H1 (cell line): Measurements from ENCODE around the gene TRAF3. TPM values are rescaled to one million over a fixed set of nuclear protein-coding genes. Genes with fewer than 3 reads are reported as not detected.

Source experiments
- CTCF ChIA-PET: fragments of 300-600 bp; sonication (Branson Sonifier 250); formaldehyde crosslinking; loops from one replicate; lab custom pipeline; 2021; ENCODE audit not compliant: partially characterized antibody; lab: Charles Lee
- POLR2A ChIA-PET: fragments of 300-600 bp; sonication (Branson Sonifier 250); formaldehyde crosslinking; loops from one replicate; lab custom pipeline; 2021; ENCODE audit warnings: inconsistent platforms; ENCODE audit not compliant: partially characterized antibody; lab: Charles Lee
- DNase-seq, 2 experiments: peaks; one replicate each; pipeline versions ENCODE4 v3.0.0 to v3.0.0-alpha.2; 2010 to 2022; ENCODE audit warnings: low spot score in 2 of 2, low read depth in 1 of 2, mixed read lengths in 1 of 2
- FAIRE-seq: peaks from 2 replicates; lab custom pipeline; 2011; peaks lifted over from hg19 to GRCh38; lab: Jason Lieb, UNC
- H2AFZ ChIP-seq: 2 replicates; pipeline ENCODE4 v1.8.1; 2012; ENCODE audit warnings: low read length, inconsistent platforms
- H2AK5ac ChIP-seq: 2 replicates; pipeline ENCODE4 v1.6.1; 2013; ENCODE audit warnings: low read depth, low read length
- H2BK120ac ChIP-seq: replicated peaks from 2 replicates; pipeline ENCODE3; 2013; ENCODE audit warnings: low read depth, low read length, inconsistent platforms
- H2BK12ac ChIP-seq: 2 replicates; pipeline ENCODE4 v1.6.1; 2013; ENCODE audit warnings: low read depth, low read length
- H2BK15ac ChIP-seq: 2 replicates; pipeline ENCODE4 v1.6.1; 2013; ENCODE audit warnings: low read length
- H2BK20ac ChIP-seq: 2 replicates; pipeline ENCODE4 v1.6.1; 2013; ENCODE audit warnings: low read length
- H2BK5ac ChIP-seq: 2 replicates; pipeline ENCODE4 v1.6.1; 2013; ENCODE audit warnings: low read depth, low read length
- H3K14ac ChIP-seq: 2 replicates; pipeline ENCODE4 v1.6.1; 2013; ENCODE audit warnings: inconsistent platforms; ENCODE audit not compliant: insufficient read length
- H3K18ac ChIP-seq: 2 replicates; pipeline ENCODE4 v1.6.1; 2013; ENCODE audit warnings: low read length; ENCODE audit errors: extremely low read depth
- H3K23ac ChIP-seq: 2 replicates; pipeline ENCODE4 v1.6.1; 2013; ENCODE audit warnings: inconsistent platforms; ENCODE audit not compliant: insufficient read length
- H3K23me2 ChIP-seq: 2 replicates; pipeline ENCODE4 v1.6.1; 2013; ENCODE audit warnings: low read depth, low read length
- H3K27ac ChIP-seq: 2 replicates; pipeline ENCODE4 v1.6.1; 2011; ENCODE audit warnings: low read depth, low read length, inconsistent platforms
- H3K27me3 ChIP-seq, 4 experiments: replicated peaks in 1 of 4; 1 replicate in 1 of 4; 2 replicates in 3 of 4; pipeline versions ENCODE4 v1.6.1 to v1.8.1; 2011 to 2013; ENCODE audit warnings: low read length in 3 of 4, mild to moderate bottlenecking in 3 of 4, inconsistent platforms in 2 of 4, mixed read lengths in 2 of 4, moderate library complexity in 1 of 4; ENCODE audit not compliant: control insufficient read depth in 3 of 4, insufficient read depth in 3 of 4; ENCODE audit errors: extremely low read depth in 1 of 4
- H3K36me3 ChIP-seq, 4 experiments: 2 replicates each; pipeline versions ENCODE4 v1.6.1 to v1.8.1; 2011 to 2013; ENCODE audit warnings: mild to moderate bottlenecking in 4 of 4, low read length in 3 of 4, moderate library complexity in 2 of 4, control low read depth in 1 of 4, inconsistent platforms in 1 of 4; ENCODE audit not compliant: insufficient read depth in 4 of 4, control insufficient read depth in 2 of 4
- H3K4ac ChIP-seq: replicated peaks from 2 replicates; pipeline ENCODE3; 2013; ENCODE audit warnings: low read length, low read depth, mixed read lengths, inconsistent platforms; ENCODE audit not compliant: insufficient read length
- H3K4me1 ChIP-seq, 4 experiments: replicated peaks in 1 of 4; 1 replicate in 1 of 4; 2 replicates in 3 of 4; pipeline versions ENCODE4 v1.6.1 to v1.8.1; 2011 to 2013; ENCODE audit warnings: low read length in 3 of 4, inconsistent platforms in 2 of 4, mixed read lengths in 1 of 4; ENCODE audit not compliant: insufficient read depth in 4 of 4, control insufficient read depth in 3 of 4
- H3K4me2 ChIP-seq, 2 experiments: 2 replicates each; pipeline versions ENCODE4 v1.6.1 to v1.8.1; 2011 to 2013; ENCODE audit warnings: low read depth in 2 of 2, low read length in 2 of 2, control low read depth in 1 of 2, inconsistent platforms in 1 of 2, mild to moderate bottlenecking in 1 of 2; ENCODE audit not compliant: insufficient read depth in 1 of 2
- H3K4me3 ChIP-seq, 4 experiments: fragments of 200-600, 300-600 bp in 1 of 4; sonication (generic), shearing (Covaris generic), sonication (Bioruptor Twin) in 1 of 4; 2 replicates each; pipeline versions ENCODE4 v1.5.1 to v1.8.1; 2011 to 2016; ENCODE audit warnings: low read length in 4 of 4, low read depth in 3 of 4, control low read depth in 2 of 4, inconsistent platforms in 2 of 4, mild to moderate bottlenecking in 2 of 4, mixed read lengths in 1 of 4, moderate library complexity in 1 of 4; ENCODE audit not compliant: insufficient read depth in 2 of 4; ENCODE audit errors: extremely low read depth in 1 of 4
- H3K56ac ChIP-seq: replicated peaks from 2 replicates; pipeline ENCODE3; 2013; ENCODE audit warnings: low read depth, mild to moderate bottlenecking, mixed read lengths, low read length, inconsistent platforms; ENCODE audit not compliant: insufficient read length
- H3K79me1 ChIP-seq: 2 replicates; pipeline ENCODE4 v1.6.1; 2013; ENCODE audit warnings: low read depth, low read length, control low read depth
- H3K79me2 ChIP-seq, 2 experiments: 2 replicates each; pipeline versions ENCODE4 v1.6.1 to v1.8.1; 2012 to 2013; ENCODE audit warnings: low read length in 2 of 2, mild to moderate bottlenecking in 2 of 2, inconsistent platforms in 1 of 2; ENCODE audit not compliant: insufficient read depth in 2 of 2, control insufficient read depth in 1 of 2
- H3K9ac ChIP-seq, 4 experiments: replicated peaks in 1 of 4; 1 replicate in 1 of 4; 2 replicates in 3 of 4; pipeline versions ENCODE4 v1.6.1 to v1.8.1; 2011 to 2013; ENCODE audit warnings: low read depth in 3 of 4, low read length in 3 of 4, control low read depth in 2 of 4, mild to moderate bottlenecking in 2 of 4, moderate library complexity in 2 of 4, inconsistent platforms in 1 of 4; ENCODE audit errors: extremely low read depth in 1 of 4
- H3K9me3 ChIP-seq, 2 experiments: 2 replicates each; pipeline versions ENCODE4 v1.6.1 to v1.8.1; 2012 to 2013; ENCODE audit warnings: mild to moderate bottlenecking in 2 of 2, moderate library complexity in 2 of 2, control low read depth in 1 of 2, inconsistent platforms in 1 of 2, low read depth in 1 of 2, low read length in 1 of 2, mixed read lengths in 1 of 2; ENCODE audit not compliant: insufficient read depth in 2 of 2
- H4K20me1 ChIP-seq, 2 experiments: replicated peaks in 1 of 2; 2 replicates each; pipeline versions ENCODE3 to v1.8.1; 2011 to 2013; ENCODE audit warnings: inconsistent platforms in 2 of 2, low read length in 2 of 2, mild to moderate bottlenecking in 1 of 2; ENCODE audit not compliant: insufficient read depth in 2 of 2, control insufficient read depth in 1 of 2
- H4K5ac ChIP-seq: 2 replicates; pipeline ENCODE4 v1.6.1; 2013; ENCODE audit warnings: low read length, low read depth, mixed read lengths, inconsistent platforms; ENCODE audit not compliant: insufficient read length
- H4K8ac ChIP-seq: 2 replicates; pipeline ENCODE4 v1.8.0; 2013; ENCODE audit warnings: mild to moderate bottlenecking, moderate library complexity, low read length, inconsistent platforms; ENCODE audit not compliant: insufficient read depth; ENCODE audit errors: extremely low read depth
- H4K91ac ChIP-seq: replicated peaks from 2 replicates; pipeline ENCODE3; 2013; ENCODE audit warnings: low read length, mixed read lengths, inconsistent platforms; ENCODE audit not compliant: insufficient read length
- CHD2 ChIP-seq: IDR thresholded peaks from 2 replicates; pipeline ENCODE4 v1.6.1; 2012; ENCODE audit warnings: low read length, improper control_type of control experiment
- EGR1 ChIP-seq: IDR thresholded peaks from 2 replicates; pipeline ENCODE4 v1.6.1; 2011; ENCODE audit warnings: low read depth, low read length, borderline replicate concordance
- MAFK ChIP-seq: IDR thresholded peaks from 2 replicates; pipeline ENCODE4 v1.6.1; 2012; ENCODE audit warnings: low read depth, mild to moderate bottlenecking, improper control_type of control experiment, low read length
- POLR2A ChIP-seq, 2 experiments: IDR thresholded peaks; 1 replicate in 1 of 2; 2 replicates in 1 of 2; pipeline ENCODE4 v1.6.1; 2011; ENCODE audit warnings: low read depth in 2 of 2, low read length in 2 of 2, mild to moderate bottlenecking in 2 of 2; ENCODE audit errors: control extremely low read depth in 1 of 2
- RAD21 ChIP-seq, 2 experiments: IDR thresholded peaks in 1 of 2; conservative IDR thresholded peaks in 1 of 2; 2 replicates each; pipeline ENCODE4 v1.6.1; 2011; ENCODE audit warnings: low read depth in 2 of 2, low read length in 2 of 2, improper control_type of control experiment in 1 of 2, inconsistent platforms in 1 of 2, mild to moderate bottlenecking in 1 of 2, moderate library complexity in 1 of 2
- RBBP5 ChIP-seq: IDR thresholded peaks from 2 replicates; pipeline ENCODE4 v1.7.1; 2012; ENCODE audit warnings: low read depth, mild to moderate bottlenecking, inconsistent platforms, low read length, moderate library complexity, borderline replicate concordance
- RXRA ChIP-seq: IDR thresholded peaks from 2 replicates; pipeline ENCODE4 v1.6.1; 2011; ENCODE audit warnings: low read depth, mild to moderate bottlenecking, low read length, moderate library complexity; ENCODE audit not compliant: insufficient read depth
- SAP30 ChIP-seq: fragments of 300-600 bp; sonication (generic); IDR thresholded peaks from 2 replicates; pipeline ENCODE4 v1.7.1; 2012; ENCODE audit warnings: low read length, moderate library complexity, mild to moderate bottlenecking, inconsistent platforms; ENCODE audit not compliant: insufficient read depth, insufficient replicate concordance
- SP1 ChIP-seq: IDR thresholded peaks from 2 replicates; pipeline ENCODE4 v1.6.1; 2011; ENCODE audit warnings: low read depth, low read length
- WGBS, 2 experiments: shearing (Covaris generic) in 1 of 2; methylation state at CpG; one replicate each; pipeline versions ENCODE4 v1.1.6 to v1.1.7; 2013 to 2015; ENCODE audit warnings: low lambda C conversion rate in 2 of 2, mixed read lengths in 2 of 2, inconsistent platforms in 1 of 2, low coverage in 1 of 2, missing lambda C conversion rate in 1 of 2; ENCODE audit not compliant: insufficient replicate concordance in 2 of 2, insufficient coverage in 1 of 2, insufficient read length in 1 of 2; ENCODE audit errors: extremely low coverage in 1 of 2, missing lambda C conversion rate in 1 of 2; 5-methylcytosine and 5-hydroxymethylcytosine counted together
- polyA plus RNA-seq, 7 experiments: library from polyadenylated mRNA; depleted of rRNA in 3 of 7; stranded (reverse) in 5 of 7; unstranded in 2 of 7; fragments of >200 nt in 5 of 7; fragments of 200-250 nt in 2 of 7; gene quantifications; 1 replicate in 5 of 7; 2 replicates in 1 of 7; 4 replicates in 1 of 7; pipeline versions ENCODE4 v1.2.1 to v1.2.3, GENCODE V29; 2011 to 2013; ENCODE audit warnings: missing spikeins in 2 of 7, mixed read lengths in 2 of 7
- total RNA-seq: library from RNA; stranded (reverse); fragmentation: NEBNext Ultra II Directional; extraction: Animal tissue kit (Norgen Biotek cat#: 25700); gene quantifications from 2 replicates; pipeline ENCODE4 v1.2.1, GENCODE V29; 2021
- TF ChIP-seq, protein P1 (sequence below), 3 experiments: IDR thresholded peaks; 1 replicate in 2 of 3; 2 replicates in 1 of 3; pipeline versions ENCODE4 v1.5.1 to v1.6.1; 2011; ENCODE audit warnings: low read length in 3 of 3, mild to moderate bottlenecking in 3 of 3, inconsistent platforms in 2 of 3, low read depth in 1 of 3, moderate library complexity in 1 of 3; ENCODE audit not compliant: insufficient read depth in 1 of 3; ENCODE audit errors: control extremely low read depth in 1 of 3

TRAF3 gene
- total and polyA plus RNA-seq, 2 of the 8 experiments (the other 6 are each of a cell fraction or from before 2014, with no cell fraction given): 5.8 to 12.1 TPM

DNA sequence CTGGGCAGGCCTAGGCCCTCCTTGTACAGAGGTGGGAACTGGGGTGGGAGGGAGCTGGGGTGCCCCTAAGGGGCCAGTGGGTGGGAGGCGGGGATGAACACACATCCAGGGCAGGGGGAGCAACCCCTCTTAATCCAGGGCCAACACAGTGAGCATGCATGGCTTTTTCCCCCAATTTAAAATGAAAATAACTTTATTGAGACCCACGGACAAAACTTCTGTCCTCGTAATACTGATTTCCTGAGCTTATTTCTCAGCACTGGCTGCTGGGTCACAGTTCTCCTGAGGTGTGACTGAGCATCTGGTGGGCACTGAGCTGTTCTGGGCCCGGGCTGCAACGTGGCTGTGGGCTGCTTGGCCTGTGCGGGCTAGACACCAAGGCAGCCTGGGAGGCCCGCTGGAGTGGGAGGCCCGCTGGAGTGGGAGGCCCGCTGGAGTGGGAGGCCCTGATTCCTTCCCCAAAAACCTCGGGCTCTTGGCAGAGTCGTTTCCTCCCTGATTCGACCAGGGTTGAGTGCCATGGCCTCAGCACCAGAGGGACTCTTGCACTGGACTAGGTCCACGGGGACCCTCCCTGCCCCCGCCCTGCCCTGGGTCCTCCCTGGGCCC is 24.9 kb upstream of the TRAF3 start:
- no peak for DNase-seq
- Histone ChIP-seq H3K4me2 (no peak overlapping the region), H2AFZ (no peak overlapping the region), H3K14ac (no peak overlapping the region), H3K9me3 (no peaks in the 10 kb centered on the region), H4K91ac (no peak overlapping the region), H3K4ac (no peak overlapping the region), H3K27me3 (no peaks in the 10 kb centered on the region), H2BK5ac (no peak overlapping the region), H3K23me2 (no peaks in the 10 kb centered on the region), H2BK12ac (no peak overlapping the region), H4K20me1 (peaks cover 0 to 2% of the 10 kb centered on the region in 2 experiments), H4K5ac (no peak overlapping the region), H3K23ac (no peak overlapping the region), H4K8ac (no peak overlapping the region), H3K9ac (no peak overlapping the region), H3K36me3 (no peaks in the 10 kb centered on the region), H3K79me2 (no peaks in the 10 kb centered on the region), H3K56ac (no peak overlapping the region), H3K27ac (no peak overlapping the region), H3K4me3 (no peak overlapping the region), H3K4me1 (peaks cover 0 to 9% (median 2%) of the 10 kb centered on the region in 4 experiments; a peak in 5 of 7 replicates), H2BK15ac (no peak overlapping the region), H2AK5ac (no peak overlapping the region), H2BK120ac (no peak overlapping the region), H2BK20ac (no peak overlapping the region), H3K18ac (no peak overlapping the region), H3K79me1 (no peaks in the 10 kb centered on the region)
- no peak for FAIRE-seq
- ChIA-PET CTCF (interaction anchor here (0.6 to 2.1 kb wide), 2 partner anchors 20 to 31 kb away, joined by 3 to 9 read pairs; no protein-coding TSS in a partner anchor), POLR2A (interaction anchor here (1.1 to 1.4 kb wide), 3 partner anchors 18 to 150 kb away, joined by 3 read pairs; no protein-coding TSS in a partner anchor)
- WGBS, 2 experiments: 87% methylated on average over 10 of the region's 14 CpGs; no CpG with 5 or more reads in 1 of the 2 experiments
- TF ChIP-seq MAFK (no peak), SAP30 (no peak), POLR2A (IDR thresholded peaks at IDR 0.05; ENCODE audit: control extremely low read depth in 1 of 2, low read depth in 2 of 2, low read length in 2 of 2) (no peak), EGR1 (no peak), RAD21 (IDR thresholded peaks at IDR 0.05 in 1 of 2, conservative IDR thresholded peaks at IDR 0.05 in 1 of 2; ENCODE audit: low read depth in 2 of 2, low read length in 2 of 2) (no peak), CHD2 (no peak), RXRA (no peak), SP1 (no peak), RBBP5 (no peak)
- TF ChIP-seq, protein P1, sequence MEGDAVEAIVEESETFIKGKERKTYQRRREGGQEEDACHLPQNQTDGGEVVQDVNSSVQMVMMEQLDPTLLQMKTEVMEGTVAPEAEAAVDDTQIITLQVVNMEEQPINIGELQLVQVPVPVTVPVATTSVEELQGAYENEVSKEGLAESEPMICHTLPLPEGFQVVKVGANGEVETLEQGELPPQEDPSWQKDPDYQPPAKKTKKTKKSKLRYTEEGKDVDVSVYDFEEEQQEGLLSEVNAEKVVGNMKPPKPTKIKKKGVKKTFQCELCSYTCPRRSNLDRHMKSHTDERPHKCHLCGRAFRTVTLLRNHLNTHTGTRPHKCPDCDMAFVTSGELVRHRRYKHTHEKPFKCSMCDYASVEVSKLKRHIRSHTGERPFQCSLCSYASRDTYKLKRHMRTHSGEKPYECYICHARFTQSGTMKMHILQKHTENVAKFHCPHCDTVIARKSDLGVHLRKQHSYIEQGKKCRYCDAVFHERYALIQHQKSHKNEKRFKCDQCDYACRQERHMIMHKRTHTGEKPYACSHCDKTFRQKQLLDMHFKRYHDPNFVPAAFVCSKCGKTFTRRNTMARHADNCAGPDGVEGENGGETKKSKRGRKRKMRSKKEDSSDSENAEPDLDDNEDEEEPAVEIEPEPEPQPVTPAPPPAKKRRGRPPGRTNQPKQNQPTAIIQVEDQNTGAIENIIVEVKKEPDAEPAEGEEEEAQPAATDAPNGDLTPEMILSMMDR (IDR thresholded peaks at IDR 0.05; ENCODE audit: control extremely low read depth in 1 of 3, insufficient read depth in 1 of 3, low read depth in 1 of 3, low read length in 3 of 3): no peak
